Erythroblast (primary cell): Measurements from ENCODE around the gene ITPR1.

ENCODE experiments used
- GATA1 ChIP-seq: IDR thresholded peaks from 2 replicates; pipeline ENCODE4 v1.6.1; 2011; ENCODE audit warnings: low read depth, mild to moderate bottlenecking, control low read depth, low read length, moderate library complexity
- POLR2A ChIP-seq: IDR thresholded peaks from 2 replicates; pipeline ENCODE4 v1.6.1; 2011; ENCODE audit warnings: mild to moderate bottlenecking, low read length

DNA sequence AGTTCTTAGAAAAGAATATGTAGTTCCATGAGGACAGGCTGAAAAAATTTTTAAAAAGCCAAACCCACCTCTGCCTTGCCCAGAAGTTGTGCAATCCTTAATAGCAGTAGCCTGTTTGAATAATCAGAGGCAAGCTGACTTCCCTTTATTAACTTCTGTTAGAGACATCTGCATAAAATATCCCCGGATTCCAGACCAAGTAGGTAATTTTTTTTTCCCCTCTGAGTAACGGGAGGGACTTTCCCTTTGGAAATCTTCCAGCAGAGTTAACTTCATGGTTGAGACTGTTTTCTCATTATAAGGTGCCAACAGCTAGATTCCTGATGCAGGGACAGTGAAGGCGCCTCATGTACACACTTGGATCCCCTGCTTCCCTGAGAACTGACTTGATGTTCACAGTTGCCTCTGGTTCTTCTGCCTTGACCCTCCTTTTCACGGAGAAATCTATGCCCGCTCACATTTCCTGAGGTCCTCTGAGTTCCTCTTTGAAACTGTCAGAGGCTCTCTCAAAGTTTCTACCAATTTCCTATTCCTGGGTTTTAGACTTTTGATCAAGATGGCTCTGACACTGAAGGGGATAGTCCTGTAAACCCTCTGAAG is 258.5 kb downstream of the ITPR1 start:
- TF ChIP-seq POLR2A (no peak), GATA1 (no peak)
